Transverse colon (tissue), 4 donors: ENCODE data around the gene SMAD1. TPM values are rescaled to one million over a fixed set of nuclear protein-coding genes. Genes with fewer than 3 reads are reported as not detected.
"Not testable (repeated sequence)": the region's sequence is repeated elsewhere in the genome, so short reads cannot be mapped to it uniquely, and the experiment has no call there.

ENCODE experiments used
- DNase-seq: peaks from one replicate; pipeline ENCODE4 v3.0.0-alpha.2; 2019
- H3K27ac ChIP-seq, 4 donors: fragments of 200-600 bp; sonication (generic); 2 replicates each; pipeline ENCODE4 v1.5.1; 2016 to 2018; ENCODE audit warnings: inconsistent platforms in 4 of 4
- H3K27me3 ChIP-seq: fragments of 200-600 bp; sonication (generic); 2 replicates; pipeline ENCODE4 v1.5.1; 2017; ENCODE audit warnings: inconsistent platforms
- H3K36me3 ChIP-seq, 4 donors: fragments of 200-600 bp; sonication (generic); 2 replicates each; pipeline ENCODE4 v1.5.1; 2017 to 2019; ENCODE audit warnings: inconsistent platforms in 4 of 4
- H3K4me1 ChIP-seq, 4 donors: fragments of 200-600 bp; sonication (generic); 2 replicates each; pipeline ENCODE4 v1.5.1; 2017 to 2020; ENCODE audit warnings: inconsistent platforms in 4 of 4
- H3K4me3 ChIP-seq, 4 donors: fragments of 200-600 bp; sonication (generic); 1 replicate in 1 of 4; 2 replicates in 3 of 4; pipeline versions ENCODE4 v1.5.1 to v1.6.1; 2017 to 2019; ENCODE audit warnings: inconsistent platforms in 4 of 4
- H3K9me3 ChIP-seq, 2 donors: fragments of 200-600 bp; sonication (generic); 2 replicates each; pipeline ENCODE4 v1.5.1; 2017 to 2019; ENCODE audit warnings: inconsistent platforms in 2 of 2
- EP300 ChIP-seq: sonication (generic); formaldehyde crosslinking; IDR thresholded peaks from one replicate; pipeline ENCODE4 v1.6.1; 2017; ENCODE audit warnings: antibody characterized with exemption, low read depth
- POLR2A ChIP-seq: fragments of 450-650 bp; IDR thresholded peaks from one replicate; pipeline ENCODE4 v1.6.1; 2016; ENCODE audit warnings: antibody characterized with exemption, mild to moderate bottlenecking, moderate library complexity
- POLR2AphosphoS5 ChIP-seq, 3 donors: sonication (generic); formaldehyde crosslinking; IDR thresholded peaks; one replicate each; pipeline ENCODE4 v1.6.1; 2016; ENCODE audit warnings: antibody characterized with exemption in 3 of 3
- WGBS, 2 donors: methylation state at CpG; one replicate each; pipeline ENCODE4 v1.1.5; 2018; ENCODE audit warnings: low coverage in 1 of 2; 5-methylcytosine and 5-hydroxymethylcytosine counted together
- in situ Hi-C, 4 donors: fragments of 200-750 bp; cut with MboI; loops; one replicate each; pipeline versions ENCODE4 v1.15.0 to v1.15.1; 2017; ENCODE audit warnings: low sequenced_read_pairs in 3 of 4, low pct_ligation_motif_present in 1 of 4, low pct_unique_long_range_greater_than_20kb in 1 of 4
- intact Hi-C: fragments of 100-400 bp; cut with DNase I; formaldehyde crosslinking; loops from one replicate; pipeline ENCODE4 v1.15.1; 2023; ENCODE audit warnings: low total_unique reads
- total RNA-seq, 4 donors: library from RNA; depleted of rRNA; stranded (reverse); fragments of >200 nt; gene quantifications; one replicate each; pipeline ENCODE4 v1.1.0, GENCODE V29; 2016
- TF ChIP-seq, protein P1 (sequence below), 5 experiments: fragments of 200-600 bp in 3 of 5; fragments of 450-650 bp in 2 of 5; sonication (generic) in 3 of 5; IDR thresholded peaks; 1 replicate in 2 of 5; 2 replicates in 3 of 5; pipeline ENCODE4 v1.5.1; 2016 to 2017; ENCODE audit warnings: antibody characterized with exemption in 5 of 5, inconsistent platforms in 3 of 5, mild to moderate bottlenecking in 2 of 5, moderate library complexity in 1 of 5

SMAD1 gene
- total RNA-seq, 4 donors from 2014 or later, result 42.9 to 65.1 (median 46.5) TPM

DNA sequence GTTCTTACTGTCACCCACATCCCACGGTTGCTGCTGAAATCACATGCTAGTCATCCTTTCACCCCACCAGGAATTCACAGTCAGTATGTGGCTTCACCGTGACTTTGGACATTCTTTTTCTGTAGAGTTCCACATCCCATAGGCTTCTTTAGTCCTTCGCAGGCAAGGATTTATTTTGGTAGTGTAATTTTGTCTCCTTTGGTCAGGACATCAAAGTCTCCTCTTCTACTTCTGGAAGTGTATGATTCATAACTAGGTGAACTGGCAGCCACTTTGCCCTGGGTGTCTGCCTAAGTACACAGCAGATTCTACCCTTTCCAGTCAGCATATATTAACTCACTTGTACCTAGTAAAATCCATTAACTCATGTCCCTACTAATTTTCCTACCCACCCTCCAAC is 99.3 kb downstream of the SMAD1 start:
- WGBS, 2 donors, result 62 to 67% methylated on average over 2 to 3 of the region's 3 CpGs
- intact Hi-C loops, result no loop called here
- Histone ChIP-seq H3K9me3 (no peaks in the 10 kb centered on the region), H3K36me3 (no peaks in the 10 kb centered on the region), H3K27me3 (no peaks in the 10 kb centered on the region), H3K27ac (no peak overlapping the region), H3K4me1 (no peaks in the 10 kb centered on the region), H3K4me3 (no peak overlapping the region)
- TF ChIP-seq, protein P1, sequence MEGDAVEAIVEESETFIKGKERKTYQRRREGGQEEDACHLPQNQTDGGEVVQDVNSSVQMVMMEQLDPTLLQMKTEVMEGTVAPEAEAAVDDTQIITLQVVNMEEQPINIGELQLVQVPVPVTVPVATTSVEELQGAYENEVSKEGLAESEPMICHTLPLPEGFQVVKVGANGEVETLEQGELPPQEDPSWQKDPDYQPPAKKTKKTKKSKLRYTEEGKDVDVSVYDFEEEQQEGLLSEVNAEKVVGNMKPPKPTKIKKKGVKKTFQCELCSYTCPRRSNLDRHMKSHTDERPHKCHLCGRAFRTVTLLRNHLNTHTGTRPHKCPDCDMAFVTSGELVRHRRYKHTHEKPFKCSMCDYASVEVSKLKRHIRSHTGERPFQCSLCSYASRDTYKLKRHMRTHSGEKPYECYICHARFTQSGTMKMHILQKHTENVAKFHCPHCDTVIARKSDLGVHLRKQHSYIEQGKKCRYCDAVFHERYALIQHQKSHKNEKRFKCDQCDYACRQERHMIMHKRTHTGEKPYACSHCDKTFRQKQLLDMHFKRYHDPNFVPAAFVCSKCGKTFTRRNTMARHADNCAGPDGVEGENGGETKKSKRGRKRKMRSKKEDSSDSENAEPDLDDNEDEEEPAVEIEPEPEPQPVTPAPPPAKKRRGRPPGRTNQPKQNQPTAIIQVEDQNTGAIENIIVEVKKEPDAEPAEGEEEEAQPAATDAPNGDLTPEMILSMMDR (IDR thresholded peaks at IDR 0.05), result no peak
- no peak for TF ChIP-seq POLR2AphosphoS5 (IDR thresholded peaks at IDR 0.05)
- TF ChIP-seq POLR2A, result no peak
- TF ChIP-seq EP300, result no peak
- no peak for DNase-seq
- in situ Hi-C loops, result no loop called here

DNA sequence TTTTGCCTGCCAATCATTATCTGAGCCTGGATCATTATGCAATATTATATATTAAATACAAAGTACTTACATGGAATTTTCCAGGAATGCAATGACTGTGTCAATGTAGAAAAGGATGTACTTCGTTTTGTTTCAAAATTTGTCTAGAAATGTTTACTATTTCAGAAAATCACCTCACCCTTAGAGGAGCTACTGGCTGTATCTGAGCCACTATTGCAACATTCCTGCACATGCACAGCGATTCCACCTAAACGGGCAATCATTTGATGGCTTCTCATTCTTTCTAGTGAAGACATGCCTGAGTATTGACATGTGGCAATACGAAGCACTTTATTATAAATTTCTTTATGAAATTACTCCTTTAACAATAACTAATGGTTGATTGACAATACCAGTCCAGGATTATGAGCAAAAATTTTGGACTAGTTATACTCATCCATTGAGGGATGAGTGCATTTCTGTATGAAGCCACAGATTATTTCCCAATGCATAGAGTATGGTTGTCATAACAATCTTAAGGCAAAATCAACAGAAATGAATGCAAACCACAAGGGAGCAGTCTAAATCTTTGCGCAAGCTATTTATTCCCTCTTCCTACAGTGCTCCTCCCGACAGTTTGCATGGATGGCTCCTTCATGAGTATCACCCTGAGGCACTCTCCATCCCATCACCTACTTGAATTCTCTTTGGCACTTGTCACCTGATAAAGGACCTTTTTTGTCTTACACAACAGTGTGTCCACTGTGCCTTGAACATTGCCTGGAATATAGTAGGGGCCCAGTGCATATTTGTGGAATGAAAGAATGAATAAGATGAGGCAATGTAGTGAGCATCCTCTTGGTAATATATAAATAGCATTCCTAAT is 101.8 kb downstream of the SMAD1 start:
- in situ Hi-C loops, result no loop called here

DNA sequence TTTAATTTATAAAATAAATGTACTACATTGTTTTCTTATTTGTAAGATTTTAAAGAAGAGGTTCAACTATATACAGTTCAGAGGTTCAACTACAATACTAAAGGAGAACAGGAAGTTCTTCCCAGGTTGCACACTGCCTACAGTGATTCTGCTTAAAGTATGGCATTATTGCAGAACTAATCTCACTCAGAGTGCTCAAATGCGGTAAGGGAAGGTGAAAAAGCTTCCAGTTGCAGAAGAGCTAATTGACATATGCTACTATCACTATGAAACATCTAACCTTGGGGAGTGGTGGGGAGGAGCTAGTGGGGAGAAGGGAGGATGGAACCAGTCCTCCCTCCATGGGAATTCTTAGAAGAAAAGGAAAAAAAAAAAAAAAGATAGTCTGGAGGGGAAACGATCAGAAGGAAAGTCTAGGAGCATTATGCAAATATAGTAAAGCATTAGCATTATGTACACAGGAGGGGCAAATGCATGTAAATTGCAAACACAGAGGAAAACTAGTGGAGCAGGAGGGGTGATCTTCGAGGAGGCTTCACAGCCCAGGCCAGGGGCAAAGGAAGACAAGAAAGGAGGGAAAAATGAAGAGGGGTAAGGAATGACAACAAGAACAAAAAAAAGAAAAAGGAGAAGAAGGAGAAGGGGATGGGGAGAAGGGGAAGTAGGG is 105.6 kb downstream of the SMAD1 start:
- 40 to 61% methylated on average over 3 of the region's 3 CpGs for WGBS, 2 donors
- intact Hi-C loops, result no loop called here
- H3K9me3 ChIP-seq, result no peaks in the 10 kb centered on the region
- no peak for TF ChIP-seq POLR2AphosphoS5 (IDR thresholded peaks at IDR 0.05)
- TF ChIP-seq EP300, result no peak
- TF ChIP-seq, protein P1 (IDR thresholded peaks at IDR 0.05), result no peak
- no peak for TF ChIP-seq POLR2A
- DNase-seq, result no peak
- in situ Hi-C loops, result no loop called here
- no peak overlapping the region for H3K27ac ChIP-seq
- no peaks in the 10 kb centered on the region for H3K4me1 ChIP-seq
- no peaks in the 10 kb centered on the region for H3K27me3 ChIP-seq
- no peak overlapping the region for H3K4me3 ChIP-seq
- H3K36me3 ChIP-seq, result no peaks in the 10 kb centered on the region

More for the DNA sequence above, 101.8 kb downstream of the SMAD1 start:
- TF ChIP-seq, protein P1 (IDR thresholded peaks at IDR 0.05), result no peak
- no peak for TF ChIP-seq POLR2AphosphoS5 (IDR thresholded peaks at IDR 0.05)
- no peak for TF ChIP-seq POLR2A
- no peak for TF ChIP-seq EP300
- Histone ChIP-seq H3K27ac (no peak overlapping the region), H3K9me3 (no peaks in the 10 kb centered on the region), H3K4me3 (no peak overlapping the region), H3K36me3 (no peaks in the 10 kb centered on the region), H3K27me3 (no peaks in the 10 kb centered on the region), H3K4me1 (no peaks in the 10 kb centered on the region)
- intact Hi-C loops, result no loop called here
- 77 to 81% methylated on average over 4 to 6 of the region's 6 CpGs for WGBS, 2 donors
- no peak for DNase-seq

DNA sequence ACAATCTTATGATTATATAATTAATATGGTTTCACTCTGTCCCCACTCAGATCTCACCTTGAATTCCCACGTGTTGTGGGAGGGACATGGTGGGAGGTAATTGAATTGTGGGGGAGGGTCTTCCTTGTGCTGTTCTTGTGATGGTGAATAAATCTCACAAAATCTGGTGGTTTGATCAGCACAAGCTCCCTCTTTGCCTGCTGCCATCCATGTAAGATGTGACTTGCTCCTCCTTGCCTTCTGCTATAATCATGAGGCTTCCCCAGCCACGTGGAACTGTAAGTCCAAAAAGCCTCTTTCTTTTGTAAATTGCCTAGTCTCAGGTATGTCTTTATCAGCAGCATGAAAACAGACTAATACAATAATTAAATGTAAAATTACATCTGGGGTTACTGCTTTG is 107.7 kb downstream of the SMAD1 start:
- H3K4me1 ChIP-seq, intact Hi-C loops, H3K36me3 ChIP-seq, H3K4me3 ChIP-seq, DNase-seq, H3K27me3 ChIP-seq, H3K27ac ChIP-seq, H3K9me3 ChIP-seq, in situ Hi-C loops: not testable (repeated sequence)
- WGBS, 2 donors, result 57 to 64% methylated on average over 1 to 2 of the region's 2 CpGs
